Endothelial cell of umbilical vein (primary cell): ENCODE results near the gene RPL13. TPM values are rescaled to one million over a fixed set of nuclear protein-coding genes. Genes with fewer than 3 reads are reported as not detected.
A peak's percentile ranks its signal among the peaks of the same experiment; 100 is the strongest.

Experiments used
- BruUV-seq: library from RNA; stranded (reverse); fragments of 400-500 nt; replicated peaks from 2 replicates; lab custom pipeline; 2021; lab: Mats Ljungman, UMichigan
- CTCF ChIA-PET: fragments of 300-600, 350-600 bp; sonication (Branson Sonifier 250); formaldehyde crosslinking; loops from one replicate; lab custom pipeline; 2021; ENCODE audit warnings: antibody characterized with exemption, inconsistent platforms; lab: Charles Lee
- POLR2A ChIA-PET: fragments of 300-600, 350-600 bp; sonication (Branson Sonifier 250); formaldehyde crosslinking; loops from one replicate; lab custom pipeline; 2021; ENCODE audit warnings: antibody characterized with exemption, inconsistent platforms; lab: Charles Lee
- DNase-seq: peaks from one replicate; pipeline ENCODE4 v3.0.0-alpha.2; 2011; ENCODE audit warnings: low read depth, low spot score
- FAIRE-seq: peaks from 2 replicates; lab custom pipeline; 2011; peaks lifted over from hg19 to GRCh38; lab: Jason Lieb, UNC
- H2AFZ ChIP-seq: 2 replicates; pipeline ENCODE4 v1.6.0; 2012; ENCODE audit warnings: low read depth, low read length, control low read depth, inconsistent platforms
- H3K27ac ChIP-seq: 2 replicates; pipeline ENCODE4 v1.5.1; 2011; ENCODE audit warnings: low read depth, mild to moderate bottlenecking, control low read depth, low read length, moderate library complexity; ENCODE audit not compliant: insufficient read depth
- H3K27me3 ChIP-seq, 2 experiments: 2 replicates each; pipeline versions ENCODE4 v1.6.0 to v1.6.1; 2011; ENCODE audit warnings: low read length in 2 of 2, mixed read lengths in 1 of 2; ENCODE audit not compliant: control insufficient read depth in 2 of 2, insufficient read depth in 2 of 2
- H3K36me3 ChIP-seq, 2 experiments: 2 replicates in 1 of 2; 3 replicates in 1 of 2; pipeline ENCODE4 v1.5.1; 2011; ENCODE audit warnings: low read length in 2 of 2, mild to moderate bottlenecking in 1 of 2, moderate library complexity in 1 of 2; ENCODE audit not compliant: control insufficient read depth in 2 of 2, insufficient read depth in 2 of 2; ENCODE audit errors: extremely low read depth in 1 of 2
- H3K4me1 ChIP-seq: 3 replicates; pipeline ENCODE4 v1.5.1; 2011; ENCODE audit warnings: mild to moderate bottlenecking, low read length; ENCODE audit not compliant: control insufficient read depth, insufficient read depth; ENCODE audit errors: extremely low read depth
- H3K4me2 ChIP-seq: 2 replicates; pipeline ENCODE4 v1.6.1; 2011; ENCODE audit warnings: low read length, control low read depth, mixed read lengths; ENCODE audit not compliant: insufficient read depth
- H3K4me3 ChIP-seq, 3 experiments: fragments of 200-600 bp in 1 of 3; sonication (generic), shearing (Covaris generic) in 1 of 3; replicated peaks in 1 of 3; 2 replicates each; pipeline ENCODE4 v1.5.1; 2011 to 2016; ENCODE audit warnings: control low read depth in 3 of 3, low read length in 3 of 3, mild to moderate bottlenecking in 2 of 3, inconsistent platforms in 1 of 3, low read depth in 1 of 3, moderate library complexity in 1 of 3; ENCODE audit not compliant: insufficient read depth in 1 of 3
- H3K79me2 ChIP-seq: 2 replicates; pipeline ENCODE4 v1.6.0; 2012; ENCODE audit warnings: low read length, inconsistent platforms; ENCODE audit not compliant: control insufficient read depth, insufficient read depth
- H3K9ac ChIP-seq: replicated peaks from 2 replicates; pipeline ENCODE3; 2011; ENCODE audit warnings: low read length, control low read depth; ENCODE audit not compliant: insufficient read depth; ENCODE audit errors: extremely low read depth
- H3K9me1 ChIP-seq: replicated peaks from 3 replicates; pipeline ENCODE4 v1.6.0; 2011; ENCODE audit warnings: mild to moderate bottlenecking, low read length; ENCODE audit not compliant: control insufficient read depth, insufficient read depth; ENCODE audit errors: extremely low read depth
- H3K9me3 ChIP-seq: replicated peaks from 2 replicates; pipeline ENCODE4 v1.5.1; 2012; ENCODE audit warnings: low read length, inconsistent platforms; ENCODE audit not compliant: control insufficient read depth, insufficient read depth
- H4K20me1 ChIP-seq: replicated peaks from 2 replicates; pipeline ENCODE3; 2011; ENCODE audit warnings: mild to moderate bottlenecking, low read length; ENCODE audit not compliant: control insufficient read depth, insufficient read depth; ENCODE audit errors: extremely low read depth
- EZH2 ChIP-seq: IDR thresholded peaks from 2 replicates; pipeline ENCODE4 v1.6.1; 2012; ENCODE audit warnings: borderline replicate concordance, low read depth, mild to moderate bottlenecking, moderate library complexity, low read length, inconsistent platforms; ENCODE audit not compliant: severe bottlenecking
- FOS ChIP-seq: IDR thresholded peaks from 2 replicates; pipeline ENCODE4 v1.6.1; 2011; ENCODE audit warnings: mild to moderate bottlenecking, low read length, moderate library complexity, borderline replicate concordance; ENCODE audit not compliant: insufficient read depth
- JUN ChIP-seq: IDR thresholded peaks from 2 replicates; pipeline ENCODE4 v1.6.1; 2011; ENCODE audit warnings: borderline replicate concordance, low read depth; ENCODE audit not compliant: insufficient read length, insufficient read depth
- MAX ChIP-seq: IDR thresholded peaks from 2 replicates; pipeline ENCODE4 v1.6.1; 2011; ENCODE audit not compliant: insufficient read depth, insufficient read length
- MYC ChIP-seq: IDR thresholded peaks from one replicate; pipeline ENCODE4 v1.6.1; 2011; ENCODE audit warnings: mild to moderate bottlenecking, low read depth, low read length
- POLR2A ChIP-seq: IDR thresholded peaks from 2 replicates; pipeline ENCODE4 v1.6.1; 2012; ENCODE audit warnings: low read depth, mild to moderate bottlenecking, control low read depth, low read length
- POLR2AphosphoS5 ChIP-seq: IDR thresholded peaks from 2 replicates; pipeline ENCODE4 v1.6.1; 2012; ENCODE audit warnings: low read depth, mild to moderate bottlenecking, control low read depth, low read length, moderate library complexity; ENCODE audit not compliant: insufficient read depth
- dilution Hi-C: fragments of 300-500 bp; cut with MboI; formaldehyde crosslinking; loops from one replicate; pipeline ENCODE4 v1.15.0; 2019; ENCODE audit warnings: low sequenced_read_pairs; ENCODE audit not compliant: extremely low pct_ligation_motif_present
- intact Hi-C: fragments of 100-400 bp; cut with micrococcal nuclease; formaldehyde crosslinking; loops from one replicate; pipeline ENCODE4 v1.10.0; 2022
- polyA plus RNA-seq, 4 experiments: library from polyadenylated mRNA; depleted of rRNA in 3 of 4; stranded (reverse) in 3 of 4; unstranded in 1 of 4; fragments of >200 nt; gene quantifications; 2 replicates each; pipeline versions ENCODE4 v1.2.1 to v1.2.3, GENCODE V29; 2011 to 2012; ENCODE audit warnings: missing spikeins in 1 of 4
- total RNA-seq: library from RNA; stranded (reverse); gene quantifications from 2 replicates; pipeline ENCODE4 v1.2.3, GENCODE V29; 2021

RPL13 gene
- total and polyA plus RNA-seq, 2 donors (not counting 3 experiments of a cell fraction or from before 2014, with no cell fraction given), result 1,463 to 5,670 TPM

GRCh38 chr16:89581861-89582563, 21.5 kb downstream of the RPL13 start:
- Histone ChIP-seq H3K9me3 (no peaks in the 10 kb centered on the region), H3K9me1 (no peaks in the 10 kb centered on the region), H3K36me3 (no peaks in the 10 kb centered on the region), H3K4me2 (peak overlapping the region; percentile 13), H3K4me1 (peaks cover 18% of the 10 kb centered on the region), H4K20me1 (no peaks in the 10 kb centered on the region), H3K79me2 (no peaks in the 10 kb centered on the region), H3K4me3 (no peak overlapping the region), H2AFZ (no peak overlapping the region), H3K27me3 (no peaks in the 10 kb centered on the region), H3K9ac (peak overlapping the region; percentile 32), H3K27ac (peak overlapping the region; percentile 52)
- dilution Hi-C loops (no loop called here), intact Hi-C loops (loop anchor here (5.0 kb wide), 1 partner anchor 40 kb away; no protein-coding TSS in a partner anchor)
- no TSS peak for BruUV-seq
- DNase-seq (peak; percentile 78), FAIRE-seq (peak; percentile 93)
- ChIA-PET POLR2A (interaction anchor here (0.7 kb wide), 1 partner anchor 15 kb away, joined by 3 read pairs; no protein-coding TSS in a partner anchor), CTCF (interaction anchor here (1.0 to 1.9 kb wide), 4 partner anchors 16 to 42 kb away, joined by 3 to 10 read pairs (median 6); no protein-coding TSS in a partner anchor)
- TF ChIP-seq POLR2A (peak; percentile 52), FOS (peak; percentile 36), MAX (peak; percentile 37), POLR2AphosphoS5 (peak; percentile 72), EZH2 (no peak), MYC (no peak), JUN (no peak)
